Measurements from ENCODE around the gene OR4K14.
"Not testable (repeated sequence)": the region's sequence is repeated elsewhere in the genome, so short reads cannot be mapped to it uniquely, and the experiment has no call there.

OR4K14 gene, protein sequence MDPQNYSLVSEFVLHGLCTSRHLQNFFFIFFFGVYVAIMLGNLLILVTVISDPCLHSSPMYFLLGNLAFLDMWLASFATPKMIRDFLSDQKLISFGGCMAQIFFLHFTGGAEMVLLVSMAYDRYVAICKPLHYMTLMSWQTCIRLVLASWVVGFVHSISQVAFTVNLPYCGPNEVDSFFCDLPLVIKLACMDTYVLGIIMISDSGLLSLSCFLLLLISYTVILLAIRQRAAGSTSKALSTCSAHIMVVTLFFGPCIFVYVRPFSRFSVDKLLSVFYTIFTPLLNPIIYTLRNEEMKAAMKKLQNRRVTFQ

DNA sequence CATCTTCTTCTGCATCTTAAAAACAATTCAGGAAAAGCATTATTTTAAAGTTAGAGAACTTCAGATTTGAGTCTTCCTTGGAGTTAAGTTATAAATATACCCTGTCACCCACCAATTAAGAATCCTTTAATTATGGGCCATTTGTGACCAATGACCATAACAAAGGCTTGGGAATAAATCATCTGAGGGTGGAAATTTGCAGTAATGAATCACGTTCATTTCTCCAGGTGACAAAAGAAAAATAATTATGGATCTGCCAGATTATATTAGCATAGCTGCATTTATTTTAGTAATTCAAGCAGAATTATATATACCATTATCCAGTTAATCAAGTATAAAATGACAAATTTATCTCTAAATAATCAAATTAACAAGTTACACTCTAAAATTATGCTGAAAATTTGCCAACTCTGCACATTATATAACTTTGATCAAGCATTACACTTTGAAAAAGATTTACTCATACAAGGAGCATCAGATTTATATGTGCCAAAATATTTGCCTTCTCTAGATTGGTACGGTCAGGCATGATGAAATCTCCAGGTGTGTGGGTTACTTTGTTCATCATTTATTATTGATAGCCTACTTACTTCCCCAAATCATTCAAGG, at the start of gene OR4K14:
Gene OR4K14 (minus strand): TSS at position 51 of the 609 bp plus-strand sequence. CDS start 4,114 bp downstream, outside the sequence.
- no peak for DNase-seq (ENCODE audit: low spot score)

DNA sequence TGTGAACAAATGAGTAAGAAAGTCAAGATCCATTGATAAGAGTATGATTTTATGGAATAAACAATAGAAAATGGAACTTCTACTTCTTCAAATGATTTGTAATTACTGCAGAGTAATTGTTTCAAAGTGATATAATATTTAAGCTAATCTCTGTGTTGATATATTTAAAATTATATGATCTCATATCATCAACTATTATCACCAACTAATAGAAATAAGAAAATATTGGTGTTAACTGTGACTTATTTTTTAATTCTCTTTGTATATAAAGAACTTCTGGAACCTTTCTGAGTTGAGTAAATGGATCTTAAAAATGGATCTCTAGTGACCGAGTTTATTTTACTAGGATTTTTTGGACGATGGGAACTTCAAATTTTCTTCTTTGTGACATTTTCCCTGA, 40.6 kb upstream of the OR4K14 start, which contains the start of gene OR4L1:
Gene OR4L1 (plus strand): TSS at position 301 of the 400 bp plus-strand sequence. CDS start 0 bp downstream, at position 301.
- no peak for DNase-seq (ENCODE audit: low spot score)

DNA sequence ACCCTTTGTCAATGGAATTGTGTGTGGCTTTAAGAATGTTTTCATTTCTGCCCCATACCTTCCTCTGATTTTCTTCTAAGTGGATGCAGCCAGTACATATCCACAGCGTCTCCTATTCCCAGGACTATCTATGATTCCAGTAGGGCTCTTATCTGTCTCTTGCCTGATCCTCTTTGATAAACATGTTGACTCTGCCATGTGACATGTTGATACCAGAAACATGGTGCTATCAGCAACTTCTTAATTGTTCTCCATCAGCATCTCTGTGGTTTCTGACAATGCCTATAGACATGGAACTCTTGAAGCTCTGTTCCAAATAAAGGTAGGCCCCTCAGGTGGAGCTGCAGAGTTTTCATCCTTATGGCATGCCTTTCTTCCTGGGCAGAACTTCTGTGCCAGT, 29.1 kb upstream of the OR4K14 start:
- DNase-seq (ENCODE audit: low spot score): no peak

DNA sequence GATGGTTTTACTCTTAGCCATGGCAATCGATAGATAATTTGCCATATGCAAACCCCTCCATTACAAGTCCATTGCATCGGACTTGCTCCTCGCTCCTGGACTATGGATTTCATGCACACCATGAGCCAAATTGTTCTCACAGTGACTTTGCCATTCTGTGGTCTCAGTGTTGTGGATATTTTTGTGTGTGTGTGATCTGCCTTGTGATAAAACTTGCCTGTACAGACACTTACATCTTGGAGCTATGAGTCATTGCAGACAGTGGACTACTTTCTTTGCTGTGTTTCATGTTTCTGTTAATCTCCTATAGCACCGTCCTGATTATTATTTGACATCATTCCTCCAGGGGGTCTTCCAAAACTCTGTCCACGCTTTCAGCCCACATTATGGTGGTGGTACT, 25.1 kb upstream of the OR4K14 start:
- no peak for DNase-seq (ENCODE audit: low spot score)

DNA sequence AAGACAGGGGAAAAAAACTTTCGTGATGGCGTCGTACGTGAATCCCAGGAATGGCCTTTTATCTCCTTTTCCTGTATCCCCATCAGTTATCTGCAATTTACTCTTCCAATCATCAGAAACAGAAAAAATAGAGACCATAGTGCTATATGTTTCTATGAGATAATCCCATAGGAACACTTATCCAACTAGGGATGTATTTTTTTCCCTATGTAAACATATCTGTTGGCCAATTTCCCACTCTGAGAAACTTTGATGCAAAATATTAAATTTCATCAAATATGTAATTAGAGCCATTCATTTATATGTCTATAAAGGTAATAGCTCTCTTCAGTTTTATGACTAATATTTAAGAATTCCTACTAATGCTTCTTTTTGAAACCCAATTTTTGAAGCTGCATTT, 16.8 kb upstream of the OR4K14 start, which contains the start of gene OR4K13:
Gene OR4K13 (minus strand): TSS at position 101 of the 400 bp plus-strand sequence. CDS start 1,280 bp downstream, outside the sequence.
- no peak for DNase-seq (ENCODE audit: low spot score)

DNA sequence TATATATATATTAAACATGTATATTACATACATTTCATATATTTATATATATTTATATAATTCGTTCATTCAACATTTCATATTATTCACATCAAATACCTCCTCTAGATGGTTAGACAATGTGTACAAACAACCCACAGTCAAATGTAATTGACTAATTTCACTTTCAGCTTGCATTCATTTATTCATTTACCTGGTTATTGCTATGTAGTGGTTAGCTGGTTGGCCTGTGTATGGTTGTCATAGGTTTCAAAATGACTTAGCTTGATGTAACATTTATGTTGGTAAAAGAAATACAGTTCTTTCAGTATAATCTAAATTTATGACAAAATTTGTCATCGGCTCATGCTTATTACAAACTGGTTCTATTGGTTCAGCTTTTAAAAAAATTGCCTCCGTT, 16.3 kb upstream of the OR4K14 start:
- no peak for DNase-seq (ENCODE audit: low spot score)

DNA sequence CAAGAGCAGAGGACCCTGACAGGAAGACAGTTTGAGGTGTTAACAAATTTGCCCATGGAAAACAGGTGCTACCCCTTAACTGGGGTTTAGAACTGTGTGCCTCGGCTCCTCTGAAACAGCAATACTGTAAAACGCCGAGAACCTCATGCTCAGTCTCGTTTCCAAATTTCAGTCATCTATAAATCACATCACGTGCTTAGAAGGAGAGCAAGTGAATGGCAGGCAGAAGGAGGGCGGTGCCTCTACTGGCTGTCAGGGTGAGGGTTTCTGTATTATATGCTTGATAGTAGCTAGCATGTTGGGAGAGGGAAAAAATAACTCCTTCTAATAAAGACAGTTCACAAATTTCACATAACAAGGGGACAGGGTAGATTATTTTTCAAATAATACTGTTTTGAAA, 12.0 kb upstream of the OR4K14 start:
- DNase-seq (ENCODE audit: low spot score): no peak

DNA sequence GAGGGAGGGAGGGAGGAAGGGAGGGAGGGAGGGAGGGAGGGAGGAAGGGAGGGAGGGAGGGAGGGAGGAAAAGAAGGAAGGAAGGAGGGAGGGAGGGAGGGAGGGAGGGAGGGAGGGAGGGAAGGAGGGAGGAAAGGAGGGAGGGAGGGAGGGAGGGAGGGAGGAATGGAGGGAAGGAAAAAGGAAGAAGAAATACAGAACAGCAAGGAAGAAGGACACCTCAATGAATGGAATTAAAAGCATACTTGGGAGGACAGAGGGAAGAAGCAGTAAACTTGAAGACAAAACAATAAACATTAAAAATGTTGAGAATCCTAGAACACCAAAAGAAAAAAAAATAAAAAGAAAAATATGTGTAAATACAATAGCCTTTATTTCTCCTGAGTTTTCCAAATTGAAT, 11.0 kb downstream of the OR4K14 start:
- DNase-seq (ENCODE audit: low spot score): no peak

DNA sequence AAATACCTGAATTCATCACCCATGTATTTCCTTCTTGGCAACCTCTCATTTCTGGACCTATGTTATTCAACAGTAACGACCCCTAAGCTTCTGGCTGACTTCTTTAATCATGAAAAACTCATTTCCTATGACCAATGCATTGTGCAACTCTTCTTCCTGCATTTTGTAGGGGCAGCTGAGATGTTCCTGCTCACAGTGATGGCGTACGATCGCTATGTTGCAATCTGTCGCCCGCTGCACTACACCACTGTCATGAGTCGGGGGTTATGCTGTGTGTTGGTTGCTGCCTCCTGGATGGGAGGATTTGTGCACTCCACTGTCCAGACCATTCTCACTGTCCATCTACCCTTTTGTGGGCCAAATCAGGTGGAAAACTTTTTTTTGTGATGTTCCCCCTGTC, 16.8 kb downstream of the OR4K14 start:
- no peak for DNase-seq (ENCODE audit: low spot score)

DNA sequence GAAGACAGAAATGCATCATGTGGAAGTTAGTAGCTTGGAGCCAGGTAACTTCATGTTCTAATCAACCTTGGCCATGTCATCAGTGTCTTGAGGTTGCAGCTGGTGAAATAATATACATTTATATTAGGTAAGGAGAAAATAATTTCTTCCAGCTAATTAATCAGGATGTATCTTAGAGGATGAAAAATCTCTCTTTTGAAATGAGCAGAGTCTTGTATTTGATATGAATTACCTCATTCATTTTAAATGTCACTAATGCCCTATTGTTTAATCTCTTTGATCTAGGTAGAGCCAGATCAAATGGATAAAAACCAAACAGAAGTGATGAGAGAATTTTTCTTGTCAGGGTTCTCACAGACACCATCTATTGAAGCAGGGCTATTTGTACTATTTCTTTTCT, 17.2 kb downstream of the OR4K14 start, which contains the start of gene OR4Q2:
Gene OR4Q2 (plus strand): TSS at position 301 of the 400 bp plus-strand sequence.
- no peak for DNase-seq (ENCODE audit: low spot score)

DNA sequence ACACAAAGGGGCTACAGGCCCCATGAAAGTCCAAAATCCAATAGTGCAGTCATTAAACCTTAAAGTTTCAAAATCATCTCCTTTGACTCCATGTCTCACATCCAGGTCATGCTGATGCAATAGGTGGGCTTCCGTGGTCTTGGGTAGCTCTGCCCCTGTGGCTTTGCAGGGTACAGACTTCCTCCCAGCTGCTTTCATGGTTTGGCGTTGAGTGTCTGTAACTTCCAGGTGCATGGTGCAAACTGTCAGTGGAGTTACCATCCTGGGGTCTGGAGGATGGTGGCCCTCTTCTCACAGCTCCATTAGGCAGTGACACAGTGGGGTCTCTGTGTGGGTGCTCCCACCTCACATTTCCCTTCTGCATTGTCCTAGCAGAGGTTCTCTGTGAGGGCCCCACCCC, 25.7 kb downstream of the OR4K14 start:
- DNase-seq (ENCODE audit: low spot score): no peak

DNA sequence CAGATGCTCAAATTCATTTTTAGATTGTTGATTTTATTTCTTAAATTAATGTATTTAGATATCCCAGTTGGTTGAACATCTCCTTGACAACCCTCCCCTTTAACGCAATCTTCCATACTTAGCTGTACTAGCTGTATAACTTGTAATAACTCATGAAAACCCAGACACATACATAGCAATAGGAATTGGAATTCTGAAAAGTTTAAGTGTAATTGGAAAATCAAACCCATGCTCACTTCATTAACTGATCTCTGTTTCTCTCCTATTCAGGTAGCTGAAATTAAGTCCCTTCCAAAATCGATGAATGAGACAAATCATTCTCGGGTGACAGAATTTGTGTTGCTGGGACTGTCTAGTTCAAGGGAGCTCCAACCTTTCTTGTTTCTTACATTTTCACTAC, 43.8 kb downstream of the OR4K14 start, which contains the start of gene OR4K15:
Gene OR4K15 (plus strand): TSS at position 301 of the 400 bp plus-strand sequence. CDS start 0 bp downstream, at position 301.
- DNase-seq (ENCODE audit: low spot score): no peak

DNA sequence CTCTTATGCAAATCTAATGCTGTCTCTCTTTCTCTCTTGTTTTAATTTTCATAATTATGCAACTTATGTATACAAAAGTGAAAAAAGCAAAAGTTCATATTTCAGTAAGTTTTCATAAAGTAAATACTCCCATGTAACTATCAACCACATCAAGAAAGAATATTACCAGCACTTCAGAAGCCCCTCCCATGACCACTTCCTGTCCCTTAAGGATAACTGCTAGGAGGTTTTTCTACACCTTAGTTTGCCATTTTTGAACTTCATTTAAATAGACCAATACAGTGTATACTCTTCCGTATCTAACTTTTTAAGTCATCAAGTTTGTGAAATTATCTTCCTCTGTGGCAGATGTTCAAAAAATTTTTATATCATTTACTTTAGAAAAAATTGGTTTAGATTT, 44.3 kb downstream of the OR4K14 start:
- DNase-seq (ENCODE audit: low spot score): no peak

DNA sequence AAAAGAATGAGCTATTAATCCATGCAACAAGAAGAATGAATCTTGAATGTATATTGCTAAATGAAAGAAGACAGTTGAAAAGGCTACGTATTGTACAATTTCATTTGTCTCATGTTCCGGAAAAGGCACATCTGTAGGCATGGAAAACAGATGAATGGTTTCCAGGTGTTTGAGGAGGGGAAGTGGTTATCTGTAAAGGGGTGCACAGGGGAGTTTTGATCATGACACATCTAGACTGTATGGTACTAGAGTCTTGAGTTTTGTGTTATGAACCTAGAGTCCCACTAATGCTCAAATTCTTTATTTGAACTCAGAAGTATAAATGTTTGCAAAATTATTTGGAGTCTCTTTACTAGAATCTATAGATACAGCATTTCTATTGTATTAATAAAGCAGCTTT, 49.4 kb downstream of the OR4K14 start:
- not testable (repeated sequence) for DNase-seq (ENCODE audit: low spot score)

All from cerebellar cortex (tissue), 1 donor.